Smooth muscle cell (in vitro differentiated cells): ENCODE measurements around the gene XYLT1. TPM values are rescaled to one million over a fixed set of nuclear protein-coding genes. Genes with fewer than 3 reads are reported as not detected.

Source experiments
- DNase-seq: peaks from one replicate; lab custom pipeline; 2025; ENCODE audit not compliant: unreplicated experiment; lab: John Stamatoyannopoulos, UW
- H2AFZ ChIP-seq: fragments of 200-600 bp; sonication (generic); 2 replicates; pipeline ENCODE4 v1.6.0; 2016; ENCODE audit warnings: antibody characterized with exemption, low read depth, mild to moderate bottlenecking
- H3F3A ChIP-seq: fragments of 200-600 bp; sonication (generic); 2 replicates; pipeline ENCODE4 v1.6.0; 2017; ENCODE audit warnings: antibody characterized with exemption, low read depth
- H3K27ac ChIP-seq: fragments of 200-600 bp; sonication (generic); 2 replicates; pipeline ENCODE4 v1.5.1; 2016; ENCODE audit warnings: low read depth, mild to moderate bottlenecking
- H3K27me3 ChIP-seq: fragments of 200-600 bp; sonication (generic); 2 replicates; pipeline ENCODE4 v1.6.1; 2016; ENCODE audit warnings: low read depth, mild to moderate bottlenecking
- H3K36me3 ChIP-seq: fragments of 200-600 bp; sonication (generic); 2 replicates; pipeline ENCODE4 v1.5.1; 2016; ENCODE audit warnings: low read depth
- H3K4me1 ChIP-seq: fragments of 200-600 bp; sonication (generic); 2 replicates; pipeline ENCODE4 v1.5.1; 2016; ENCODE audit warnings: low read depth
- H3K4me2 ChIP-seq: fragments of 200-600 bp; sonication (generic); 2 replicates; pipeline ENCODE4 v1.6.0; 2016; ENCODE audit warnings: mild to moderate bottlenecking
- H3K4me3 ChIP-seq: fragments of 200-600 bp; sonication (generic); 2 replicates; pipeline ENCODE4 v1.5.1; 2016; ENCODE audit warnings: mild to moderate bottlenecking
- H3K79me2 ChIP-seq: fragments of 200-600 bp; sonication (generic); 2 replicates; pipeline ENCODE4 v1.6.0; 2016; ENCODE audit warnings: low read depth, mild to moderate bottlenecking
- H3K9ac ChIP-seq: fragments of 200-600 bp; sonication (generic); 2 replicates; pipeline ENCODE4 v1.6.0; 2016; ENCODE audit warnings: low read depth
- H3K9me3 ChIP-seq: fragments of 200-600 bp; sonication (generic); replicated peaks from 2 replicates; pipeline ENCODE4 v1.5.1; 2016; ENCODE audit warnings: low read depth
- H4K20me1 ChIP-seq: fragments of 200-600 bp; sonication (generic); 2 replicates; pipeline ENCODE4 v1.6.0; 2016; ENCODE audit warnings: low read depth
- CTCF ChIP-seq: fragments of 200-600 bp; sonication (generic); IDR thresholded peaks from 2 replicates; pipeline ENCODE4 v1.5.1; 2017; ENCODE audit warnings: borderline replicate concordance, mild to moderate bottlenecking, antibody characterized with exemption; ENCODE audit not compliant: insufficient read depth, poor library complexity, severe bottlenecking
- WGBS: methylation state at CpG from one replicate; pipeline ENCODE4 v1.1.7; 2016; ENCODE audit warnings: low lambda C conversion rate; 5-methylcytosine and 5-hydroxymethylcytosine counted together
- polyA plus RNA-seq: library from polyadenylated mRNA; unstranded; fragments of >200 nt; fragmentation: Nextera tagmentation; extraction: Ambion mirVana; gene quantifications from 2 replicates; pipeline ENCODE4 v1.2.1, GENCODE V29; 2016
- total RNA-seq: library from RNA; depleted of rRNA; stranded (reverse); fragments of >200 nt; gene quantifications from 2 replicates; pipeline ENCODE4 v1.2.3, GENCODE V29; 2014

The XYLT1 gene
- total and polyA plus RNA-seq, 2 experiments from 2014 or later, result 9.5 to 19.9 TPM

GRCh38 chr16:17453364-17454038 lies 17.3 kb downstream of the XYLT1 start:
- H4K20me1 ChIP-seq, result peaks cover 92% of the 10 kb centered on the region
- peaks cover 14% of the 10 kb centered on the region for H3K79me2 ChIP-seq

DNA sequence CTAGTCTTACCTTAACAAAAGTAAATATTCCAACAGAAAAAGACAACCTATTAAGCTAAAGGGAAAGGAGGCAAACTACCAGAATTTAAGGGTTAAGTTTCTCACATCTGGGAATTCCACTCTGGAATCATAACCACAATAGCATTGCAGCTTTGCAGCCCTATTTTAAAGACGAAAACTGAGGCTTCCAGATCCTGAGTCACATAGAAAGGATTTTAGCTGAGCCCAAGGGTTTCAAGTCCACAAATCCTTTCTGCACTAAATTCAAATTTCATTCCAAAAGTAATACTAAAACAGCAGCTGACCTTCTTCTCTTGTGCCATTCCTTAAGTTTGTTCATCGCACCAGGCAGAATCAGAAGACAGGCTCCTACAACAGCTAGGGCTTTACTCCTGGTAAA lies 17.8 kb downstream of the XYLT1 start:
- Histone ChIP-seq H3K27ac (no peak overlapping the region), H3K9me3 (no peaks in the 10 kb centered on the region), H2AFZ (no peak overlapping the region), H3K27me3 (no peaks in the 10 kb centered on the region), H3K79me2 (peaks cover 13% of the 10 kb centered on the region), H3K4me1 (peaks cover 18% of the 10 kb centered on the region), H3K9ac (no peak overlapping the region), H3F3A (peaks cover 11% of the 10 kb centered on the region), H3K4me3 (no peak overlapping the region), H4K20me1 (peaks cover 91% of the 10 kb centered on the region), H3K4me2 (peak overlapping the region; percentile 72), H3K36me3 (no peaks in the 10 kb centered on the region)
- 26% methylated on average over 2 of the region's 2 CpGs for WGBS
- no peak for TF ChIP-seq CTCF
- DNase-seq, result no peak

More at GRCh38 chr16:17453364-17454038, 17.3 kb downstream of the XYLT1 start:
- Histone ChIP-seq H3K9me3 (no peaks in the 10 kb centered on the region), H3K4me1 (peaks cover 18% of the 10 kb centered on the region), H3K36me3 (no peaks in the 10 kb centered on the region), H3K9ac (no peak overlapping the region), H3F3A (peaks cover 11% of the 10 kb centered on the region), H3K4me3 (no peak overlapping the region), H2AFZ (no peak overlapping the region), H3K4me2 (peak overlapping the region; percentile 72), H3K27ac (no peak overlapping the region), H3K27me3 (no peaks in the 10 kb centered on the region)
- no peak for DNase-seq
- TF ChIP-seq CTCF, result no peak
- WGBS, result 91% methylated on average over 8 of the region's 8 CpGs

GRCh38 chr16:17451843-17452242 lies 18.9 kb downstream of the XYLT1 start:
- Histone ChIP-seq H3K9me3 (no peaks in the 10 kb centered on the region), H3K4me2 (no peak overlapping the region), H3K4me1 (peaks cover 18% of the 10 kb centered on the region), H3F3A (peaks cover 11% of the 10 kb centered on the region), H4K20me1 (peaks cover 91% of the 10 kb centered on the region), H3K36me3 (no peaks in the 10 kb centered on the region), H3K9ac (no peak overlapping the region), H3K27ac (no peak overlapping the region), H2AFZ (no peak overlapping the region), H3K4me3 (no peak overlapping the region), H3K27me3 (no peaks in the 10 kb centered on the region), H3K79me2 (peaks cover 13% of the 10 kb centered on the region)
- WGBS, result 96% methylated on average over 3 of the region's 3 CpGs
- no peak for TF ChIP-seq CTCF
- DNase-seq, result no peak

GRCh38 chr16:17450291-17450690 lies 20.5 kb downstream of the XYLT1 start:
- 92% methylated on average over 7 of the region's 7 CpGs for WGBS
- no peaks in the 10 kb centered on the region for H3K27me3 ChIP-seq
- H3K9me3 ChIP-seq, result no peaks in the 10 kb centered on the region
- no peak for TF ChIP-seq CTCF
- no peak overlapping the region for H2AFZ ChIP-seq
- H3K4me3 ChIP-seq, result no peak overlapping the region
- peaks cover 11% of the 10 kb centered on the region for H3F3A ChIP-seq
- no peak overlapping the region for H3K9ac ChIP-seq
- peaks cover 13% of the 10 kb centered on the region for H3K79me2 ChIP-seq
- H3K36me3 ChIP-seq, result no peaks in the 10 kb centered on the region
- no peak for DNase-seq
- H3K27ac ChIP-seq, result no peak overlapping the region
- peaks cover 18% of the 10 kb centered on the region for H3K4me1 ChIP-seq
- no peak overlapping the region for H3K4me2 ChIP-seq
- H4K20me1 ChIP-seq, result peaks cover 92% of the 10 kb centered on the region
